Measurements from ENCODE around the gene KANSL1. TPM values are rescaled to one million over a fixed set of nuclear protein-coding genes. Genes with fewer than 3 reads are reported as not detected.
"Not testable (repeated sequence)": the region's sequence is repeated elsewhere in the genome, so short reads cannot be mapped to it uniquely, and the experiment has no call there.

Gene KANSL1
- total RNA-seq, 1 donor from 2014 or later = 136 TPM

GRCh38 chr17:46117850-46118696 lies 75.2 kb downstream of the KANSL1 start:
- Histone ChIP-seq H4K20me1 (ENCODE audit: low read depth) (peaks cover 100% of the 10 kb centered on the region), H3K9ac (no peak overlapping the region), H3K79me2 (ENCODE audit: low read depth) (peaks cover 100% of the 10 kb centered on the region), H3K4me2 (no peak overlapping the region), H2AFZ (replicated peaks) (no peak overlapping the region), H3K27ac (peak overlapping the region; percentile 27), H3K36me3 (no peaks in the 10 kb centered on the region), H3K4me3 (no peak overlapping the region), H3K4me1 (peaks cover 26% of the 10 kb centered on the region), H3K27me3 (no peaks in the 10 kb centered on the region), H3F3A (ENCODE audit: low read depth) (peaks cover 4% of the 10 kb centered on the region), H3K9me3 (ENCODE audit: low read depth) (no peaks in the 10 kb centered on the region)
- H3K36me3 Mint-ChIP-seq = peaks cover 21% of the 10 kb centered on the region
- no peak for DNase-seq (ENCODE audit: low spot score)
- peaks cover 39% of the 10 kb centered on the region for H3K4me1 Mint-ChIP-seq
- no peaks in the 10 kb centered on the region for H3K9me3 Mint-ChIP-seq
- no peak overlapping the region for H3K4me3 Mint-ChIP-seq
- no peak overlapping the region for H3K27ac Mint-ChIP-seq
- TF ChIP-seq EZH2 (IDR thresholded peaks at IDR 0.05) (no peak), EZH2phosphoT487 (IDR thresholded peaks at IDR 0.05) (no peak), CTCF (IDR thresholded peaks at IDR 0.05) (no peak)
- H3K27me3 Mint-ChIP-seq (ENCODE audit: insufficient read depth, low read depth) = no peaks in the 10 kb centered on the region

- Histone ChIP-seq H3F3A (ENCODE audit: low read depth) (peaks cover 4% of the 10 kb centered on the region), H3K4me1 (peaks cover 18% of the 10 kb centered on the region), H3K27me3 (no peaks in the 10 kb centered on the region), H2AFZ (replicated peaks) (no peak overlapping the region), H3K36me3 (no peaks in the 10 kb centered on the region), H3K9ac (no peak overlapping the region), H3K4me3 (no peak overlapping the region), H3K79me2 (ENCODE audit: low read depth) (peaks cover 100% of the 10 kb centered on the region), H3K27ac (no peak overlapping the region), H4K20me1 (ENCODE audit: low read depth) (peaks cover 100% of the 10 kb centered on the region), H3K9me3 (ENCODE audit: low read depth) (no peaks in the 10 kb centered on the region), H3K4me2 (no peak overlapping the region)
- Mint-ChIP-seq H3K36me3 (peaks cover 21% of the 10 kb centered on the region), H3K27ac (no peak overlapping the region), H3K4me3 (no peak overlapping the region), H3K27me3 (ENCODE audit: insufficient read depth, low read depth) (peaks cover 2% of the 10 kb centered on the region), H3K4me1 (peaks cover 32% of the 10 kb centered on the region), H3K9me3 (no peaks in the 10 kb centered on the region)
- no peak for TF ChIP-seq CTCF (IDR thresholded peaks at IDR 0.05)
- TF ChIP-seq EZH2 (IDR thresholded peaks at IDR 0.05) = no peak
- TF ChIP-seq EZH2phosphoT487 (IDR thresholded peaks at IDR 0.05) = no peak
- no peak for DNase-seq (ENCODE audit: low spot score)
Observed at GRCh38 chr17:46117117-46117516, 76.1 kb downstream of the KANSL1 start.

- no peaks in the 10 kb centered on the region for H3K36me3 ChIP-seq
- H3K9me3 ChIP-seq (ENCODE audit: low read depth) = no peaks in the 10 kb centered on the region
- peaks cover 4% of the 10 kb centered on the region for H3F3A ChIP-seq (ENCODE audit: low read depth)
- H4K20me1 ChIP-seq (ENCODE audit: low read depth) = peaks cover 100% of the 10 kb centered on the region
- H3K79me2 ChIP-seq (ENCODE audit: low read depth) = peaks cover 100% of the 10 kb centered on the region
- H3K36me3 Mint-ChIP-seq = peaks cover 21% of the 10 kb centered on the region
- H3K4me3 Mint-ChIP-seq = no peak overlapping the region
- H3K4me1 Mint-ChIP-seq = peaks cover 36% of the 10 kb centered on the region
- no peak overlapping the region for H2AFZ ChIP-seq (replicated peaks)
- no peaks in the 10 kb centered on the region for H3K27me3 ChIP-seq
- no peaks in the 10 kb centered on the region for H3K9me3 Mint-ChIP-seq
- TF ChIP-seq EZH2phosphoT487 (IDR thresholded peaks at IDR 0.05) (no peak), CTCF (IDR thresholded peaks at IDR 0.05) (no peak), EZH2 (IDR thresholded peaks at IDR 0.05) (no peak)
- no peak overlapping the region for H3K27ac ChIP-seq
- H3K4me3 ChIP-seq = no peak overlapping the region
- no peak overlapping the region for H3K27ac Mint-ChIP-seq
- no peak overlapping the region for H3K4me2 ChIP-seq
- peaks cover 23% of the 10 kb centered on the region for H3K4me1 ChIP-seq
- no peak for DNase-seq (ENCODE audit: low spot score)
- H3K27me3 Mint-ChIP-seq (ENCODE audit: insufficient read depth, low read depth) = peaks cover 5% of the 10 kb centered on the region
- H3K9ac ChIP-seq = no peak overlapping the region
Observed at GRCh38 chr17:46115699-46116098, 77.5 kb downstream of the KANSL1 start.

- Histone ChIP-seq H3K79me2 (ENCODE audit: low read depth) (peaks cover 100% of the 10 kb centered on the region), H3F3A (ENCODE audit: low read depth) (peaks cover 14% of the 10 kb centered on the region), H3K4me1 (peaks cover 36% of the 10 kb centered on the region), H4K20me1 (ENCODE audit: low read depth) (peaks cover 100% of the 10 kb centered on the region)
- not testable (repeated sequence) for H3K9me3 Mint-ChIP-seq; H3K27me3 ChIP-seq; H3K4me2 ChIP-seq; H2AFZ ChIP-seq (replicated peaks); H3K27ac ChIP-seq; H3K4me3 Mint-ChIP-seq; DNase-seq (ENCODE audit: low spot score); H3K36me3 ChIP-seq; H3K27me3 Mint-ChIP-seq (ENCODE audit: insufficient read depth, low read depth); H3K4me3 ChIP-seq; H3K27ac Mint-ChIP-seq; H3K9me3 ChIP-seq (ENCODE audit: low read depth); H3K9ac ChIP-seq
- Mint-ChIP-seq H3K4me1 (peaks cover 31% of the 10 kb centered on the region), H3K36me3 (peaks cover 22% of the 10 kb centered on the region)
Observed at GRCh38 chr17:46111236-46111635, 82.0 kb downstream of the KANSL1 start.
